SU-DHL-6 (cell line): ENCODE data around the gene SPHK1.

Source experiments
- H2AFZ ChIP-seq: fragments of 200-600 bp; sonication (generic); 2 replicates; pipeline ENCODE4 v1.6.1; 2014; ENCODE audit warnings: low read depth, mild to moderate bottlenecking, moderate library complexity, mixed read lengths, antibody characterized with exemption, low read length; ENCODE audit not compliant: severe bottlenecking
- H3F3A ChIP-seq: fragments of 200-600 bp; shearing (Covaris generic); 2 replicates; pipeline ENCODE4 v1.6.0; 2016; ENCODE audit warnings: antibody characterized with exemption, mild to moderate bottlenecking; ENCODE audit not compliant: insufficient read depth
- H3K27ac ChIP-seq: fragments of 200-600 bp; sonication (generic); 2 replicates; pipeline ENCODE4 v1.5.1; 2016; ENCODE audit warnings: low read depth, mild to moderate bottlenecking, low read length, moderate library complexity, mixed read lengths
- H3K27me3 ChIP-seq: fragments of 200-600 bp; sonication (generic), shearing (Covaris generic); 2 replicates; pipeline ENCODE4 v1.6.0; 2014; ENCODE audit warnings: mild to moderate bottlenecking, low read length
- H3K36me3 ChIP-seq: fragments of 200-600 bp; sonication (generic); 2 replicates; pipeline ENCODE4 v1.6.1; 2014; ENCODE audit warnings: mild to moderate bottlenecking, low read length, mixed read lengths
- H3K4me2 ChIP-seq: fragments of 300-600, 200-600 bp; shearing (Covaris generic), sonication (generic); 2 replicates; pipeline ENCODE4 v1.6.0; 2014; ENCODE audit warnings: low read length, low read depth, mild to moderate bottlenecking; ENCODE audit not compliant: poor library complexity, severe bottlenecking
- H3K4me3 ChIP-seq: fragments of 200-600 bp; sonication (generic); 2 replicates; pipeline ENCODE4 v1.5.1; 2014; ENCODE audit warnings: antibody characterized with exemption, low read length, mild to moderate bottlenecking, mixed read lengths; ENCODE audit not compliant: insufficient read depth, poor library complexity, severe bottlenecking
- H3K79me2 ChIP-seq: fragments of 200-600 bp; sonication (generic); 2 replicates; pipeline ENCODE4 v1.6.1; 2014; ENCODE audit warnings: mild to moderate bottlenecking, low read length, moderate library complexity; ENCODE audit not compliant: insufficient read depth
- H3K9ac ChIP-seq: fragments of 200-600 bp; sonication (generic); 2 replicates; pipeline ENCODE4 v1.7.0; 2014; ENCODE audit warnings: mild to moderate bottlenecking, low read length
- H3K9me2 ChIP-seq: fragments of 200-600 bp; sonication (generic); replicated peaks from 2 replicates; pipeline ENCODE4 v1.6.1; 2014; ENCODE audit warnings: low read length; ENCODE audit not compliant: insufficient read depth
- H3K9me3 ChIP-seq: fragments of 200-600 bp; sonication (generic); 2 replicates; pipeline ENCODE4 v1.6.1; 2014; ENCODE audit warnings: low read length, mixed read lengths; ENCODE audit not compliant: insufficient read depth
- H4K20me1 ChIP-seq: fragments of 200-600 bp; sonication (generic); 2 replicates; pipeline ENCODE4 v1.6.1; 2014; ENCODE audit warnings: low read depth, mild to moderate bottlenecking, antibody characterized with exemption, low read length, moderate library complexity, mixed read lengths
- CTCF ChIP-seq: fragments of 200-600 bp; sonication (generic); IDR thresholded peaks from one replicate; pipeline ENCODE4 v1.5.1; 2017; ENCODE audit warnings: antibody characterized with exemption, mild to moderate bottlenecking, low read length, moderate library complexity; ENCODE audit not compliant: insufficient read depth, poor library complexity, severe bottlenecking
- EZH2phosphoT487 ChIP-seq: fragments of 200-600 bp; sonication (generic), shearing (Covaris generic); conservative IDR thresholded peaks from 2 replicates; pipeline ENCODE4 v1.6.1; 2018; ENCODE audit warnings: mild to moderate bottlenecking, antibody characterized with exemption, low read length, moderate library complexity, mixed read lengths

The SPHK1 gene

DNA sequence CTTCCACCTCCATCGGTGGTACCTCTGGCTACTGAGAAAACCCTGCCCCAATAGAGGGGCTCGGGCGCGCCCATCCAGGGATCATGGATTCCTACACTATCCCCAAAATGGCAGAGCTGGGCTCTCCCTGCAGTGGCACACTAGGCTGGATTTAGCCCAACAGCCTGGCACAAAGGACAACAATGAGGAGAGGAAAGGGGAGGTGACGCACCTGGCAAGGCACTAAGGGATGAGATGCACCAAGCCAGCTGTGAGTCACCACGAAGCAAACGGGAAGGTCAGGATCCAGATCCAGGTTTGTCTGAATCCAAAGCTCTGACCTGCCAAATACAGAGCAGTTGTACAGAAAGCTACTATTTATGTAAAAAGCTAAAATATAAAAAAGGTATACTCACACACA is 50.5 kb downstream of the SPHK1 start:
- H3K27me3 ChIP-seq, result no peaks in the 10 kb centered on the region
- no peaks in the 10 kb centered on the region for H3F3A ChIP-seq
- H3K36me3 ChIP-seq, result no peaks in the 10 kb centered on the region
- H3K4me2 ChIP-seq, result no peak overlapping the region
- H3K9me3 ChIP-seq, result no peaks in the 10 kb centered on the region
- H3K9me2 ChIP-seq, result no peaks in the 10 kb centered on the region
- no peak overlapping the region for H2AFZ ChIP-seq
- no peak overlapping the region for H3K9ac ChIP-seq
- TF ChIP-seq CTCF (no peak), EZH2phosphoT487 (no peak)
- H4K20me1 ChIP-seq, result peaks cover 6% of the 10 kb centered on the region; the same call in 1 of the 2 replicates
- H3K79me2 ChIP-seq, result no peaks in the 10 kb centered on the region; the same call in 1 of the 2 replicates
- no peak overlapping the region for H3K4me3 ChIP-seq
- no peak overlapping the region for H3K27ac ChIP-seq

GRCh38 chr17:76435751-76436150 is 51.3 kb downstream of the SPHK1 start:
- Histone ChIP-seq H3K4me3 (no peak overlapping the region), H3K9me2 (no peaks in the 10 kb centered on the region), H2AFZ (no peak overlapping the region), H3K27ac (no peak overlapping the region), H4K20me1 (peaks cover 6% of the 10 kb centered on the region; the same call in 1 of the 2 replicates), H3K79me2 (no peaks in the 10 kb centered on the region; the same call in 1 of the 2 replicates), H3K27me3 (no peaks in the 10 kb centered on the region), H3K4me2 (no peak overlapping the region), H3K36me3 (no peaks in the 10 kb centered on the region), H3K9me3 (no peaks in the 10 kb centered on the region), H3F3A (no peaks in the 10 kb centered on the region), H3K9ac (no peak overlapping the region)
- TF ChIP-seq EZH2phosphoT487 (no peak), CTCF (no peak)
